GM15510 (cell line): ENCODE results near the gene FBXO7.

Source experiments
- POLR2A ChIP-seq: IDR thresholded peaks from 3 replicates; pipeline ENCODE4 v1.6.1; 2011; ENCODE audit warnings: borderline replicate concordance; ENCODE audit not compliant: insufficient read length; ENCODE audit errors: extremely low read depth

The FBXO7 gene

DNA sequence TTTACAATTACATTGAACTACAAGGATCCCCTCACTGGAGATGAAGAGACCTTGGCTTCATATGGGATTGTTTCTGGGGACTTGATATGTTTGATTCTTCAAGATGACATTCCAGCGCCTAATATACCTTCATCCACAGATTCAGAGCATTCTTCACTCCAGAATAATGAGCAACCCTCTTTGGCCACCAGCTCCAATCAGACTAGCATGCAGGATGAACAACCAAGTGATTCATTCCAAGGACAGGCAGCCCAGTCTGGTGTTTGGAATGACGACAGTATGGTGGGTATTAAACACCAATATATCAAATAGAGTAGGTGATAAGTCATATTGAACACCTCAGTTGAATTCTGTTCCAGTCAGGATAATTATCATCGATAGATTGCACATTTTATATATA lies 4.4 kb downstream of the FBXO7 start:
- TF ChIP-seq POLR2A, result no peak

DNA sequence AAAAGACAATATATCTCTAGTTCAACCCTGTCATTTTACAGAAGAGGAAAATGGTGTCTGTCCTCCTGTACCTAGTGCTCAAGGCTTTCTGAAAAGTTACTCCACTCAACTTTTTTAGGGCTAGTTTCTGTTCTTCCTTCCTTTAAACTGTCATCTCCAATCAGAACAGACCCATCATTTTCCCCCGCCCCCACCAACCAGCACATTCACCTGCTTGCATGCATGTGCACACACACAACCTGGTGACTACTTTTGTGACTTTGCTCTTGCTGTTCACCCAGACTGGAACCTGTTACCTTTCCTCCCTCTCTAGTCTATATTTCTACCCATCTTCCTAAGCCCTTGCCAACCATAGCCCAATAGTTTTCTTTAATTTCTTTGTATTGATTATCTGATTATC lies 5.6 kb downstream of the FBXO7 start:
- TF ChIP-seq POLR2A, result no peak

DNA sequence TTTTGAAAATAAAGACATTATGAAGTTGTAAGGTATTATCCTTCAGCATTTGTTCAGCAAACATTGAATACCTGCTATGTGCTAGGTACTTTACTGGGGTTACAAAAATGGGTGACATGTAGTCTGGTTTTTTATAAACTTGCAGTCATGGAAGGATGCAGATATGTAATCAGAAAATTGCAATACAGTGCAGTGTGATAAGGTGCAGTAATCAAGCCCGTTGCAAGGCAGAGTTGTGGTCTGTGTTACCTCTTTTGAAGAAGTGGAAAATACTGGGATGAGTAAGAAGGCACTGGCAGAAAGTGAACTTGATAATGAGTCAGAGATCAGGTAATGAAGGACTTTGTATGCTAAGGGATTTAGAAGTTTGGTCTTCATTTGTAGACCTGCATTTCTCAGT lies 8.1 kb downstream of the FBXO7 start:
- TF ChIP-seq POLR2A, result no peak

GRCh38 chr22:32486656-32487390 lies 12.2 kb downstream of the FBXO7 start:
- no peak for TF ChIP-seq POLR2A

DNA sequence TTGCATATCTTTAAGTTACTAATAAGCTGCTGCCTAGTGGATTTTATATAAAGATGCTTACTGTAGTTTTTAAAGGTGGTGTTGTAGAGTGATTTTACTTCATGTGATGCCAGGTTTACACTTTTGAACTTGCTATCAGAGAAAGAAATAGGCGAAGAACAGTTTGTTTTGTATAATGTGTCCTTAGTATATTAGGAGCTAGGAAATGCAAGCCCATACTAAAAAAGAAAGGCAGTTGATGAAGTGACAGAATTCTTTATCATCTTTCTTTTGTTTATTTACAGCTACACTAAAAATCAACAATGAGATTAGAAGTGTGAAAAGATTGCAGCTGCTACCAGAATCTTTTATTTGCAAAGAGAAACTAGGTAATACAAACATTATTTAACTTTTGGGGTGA lies 12.8 kb downstream of the FBXO7 start:
- no peak for TF ChIP-seq POLR2A

DNA sequence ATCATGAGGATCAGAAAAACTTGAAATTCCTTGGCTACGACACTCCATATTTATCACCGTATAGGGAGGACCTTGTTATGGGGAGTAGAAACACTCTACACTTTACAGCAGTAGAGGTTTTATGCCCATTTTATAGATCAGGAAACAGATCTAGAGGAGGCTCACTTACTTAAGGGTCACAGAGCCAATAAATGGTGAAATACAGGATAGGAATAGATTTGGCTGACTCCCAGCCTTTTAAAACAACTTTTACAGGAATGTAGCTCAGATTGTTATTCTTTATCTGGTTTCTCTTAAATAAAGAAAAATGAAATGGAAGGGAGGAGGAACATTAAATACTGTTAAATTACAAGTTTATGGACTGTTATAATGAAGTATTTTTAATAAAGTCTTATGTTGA lies 14.8 kb downstream of the FBXO7 start:
- TF ChIP-seq POLR2A, result no peak

- no peak for TF ChIP-seq POLR2A
Observed at GRCh38 chr22:32490279-32490678, 15.7 kb downstream of the FBXO7 start.

- TF ChIP-seq POLR2A, result no peak
Observed at GRCh38 chr22:32492111-32492510, 17.5 kb downstream of the FBXO7 start.

GRCh38 chr22:32493551-32493950 lies 18.9 kb downstream of the FBXO7 start:
- TF ChIP-seq POLR2A, result no peak

GRCh38 chr22:32494971-32495370 lies 20.4 kb downstream of the FBXO7 start:
- no peak for TF ChIP-seq POLR2A

GRCh38 chr22:32499666-32500065 lies 25.1 kb downstream of the FBXO7 start:
- TF ChIP-seq POLR2A, result no peak

- TF ChIP-seq POLR2A, result no peak
Observed at GRCh38 chr22:32501836-32502752, 27.5 kb downstream of the FBXO7 start.

- TF ChIP-seq POLR2A, result no peak
Observed at GRCh38 chr22:32509045-32509444, 34.4 kb downstream of the FBXO7 start.

GRCh38 chr22:32511274-32511673 lies 36.7 kb downstream of the FBXO7 start:
- TF ChIP-seq POLR2A, result no peak

DNA sequence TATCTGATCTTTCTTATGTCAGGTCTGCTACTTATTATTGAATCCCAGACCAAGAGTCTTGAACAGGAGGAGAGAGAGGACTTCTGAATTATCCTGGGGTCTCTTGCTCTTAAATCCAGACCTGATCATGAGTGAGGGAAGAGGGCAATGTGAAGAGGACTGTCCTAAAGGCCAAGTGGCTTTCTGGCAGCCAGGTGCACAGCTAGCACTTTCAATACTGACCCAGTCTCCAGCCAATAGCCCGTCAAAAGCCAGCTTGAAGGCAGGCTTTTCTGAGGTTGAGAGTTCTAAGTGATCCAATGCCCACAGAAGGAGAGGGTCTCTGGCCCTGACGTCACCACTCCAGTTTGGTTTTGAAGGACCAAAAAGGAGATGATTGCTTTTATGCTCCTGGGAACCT lies 37.2 kb downstream of the FBXO7 start:
- no peak for TF ChIP-seq POLR2A
